ENCODE measurements around the gene NME3.
A peak's percentile ranks its signal among the peaks of the same experiment; 100 is the strongest.

The NME3 gene

GRCh38 chr16:1772908-1773702 is 1.8 kb upstream of the NME3 start, which contains the start of gene MRPS34:
TSS of gene MRPS34 (minus strand) at chr16:1773134. CDS start at chr16:1773119, 15 bp downstream.
- Mint-ChIP-seq H3K27ac (peak within 1 kb of the TSS; percentile 85), H3K36me3 (ENCODE audit: low read depth) (peaks cover 81% of the 10 kb centered on the region), H3K9me3 (no peaks in the 10 kb centered on the region), H3K4me1 (ENCODE audit: low read depth) (peaks cover 51% of the 10 kb centered on the region), H3K4me3 (peak within 1 kb of the TSS; percentile 90), H3K27me3 (no peaks in the 10 kb centered on the region)
- intact Hi-C loops (cut with micrococcal nuclease) = loop anchor here (1.0 to 5.0 kb wide), 3 partner anchors 9 to 154 kb away; partner anchors contain the start of genes MAPK8IP3, NUBP2 and SPSB3

GRCh38 chr16:1772362-1772907 is 1.1 kb upstream of the NME3 start, which contains the start of gene EME2:
TSS of gene EME2 (plus strand) at chr16:1772810. CDS start at chr16:1773228, 418 bp downstream.
- H3K4me1 Mint-ChIP-seq (ENCODE audit: low read depth) = peaks cover 51% of the 10 kb centered on the region
- H3K4me3 Mint-ChIP-seq = peak within 1 kb of the TSS; percentile 90
- intact Hi-C loops (cut with micrococcal nuclease) = loop anchor here (5.0 kb wide), 2 partner anchors 65 to 155 kb away; partner anchors contain the start of gene MAPK8IP3
- H3K36me3 Mint-ChIP-seq (ENCODE audit: low read depth) = peaks cover 81% of the 10 kb centered on the region
- H3K9me3 Mint-ChIP-seq = no peaks in the 10 kb centered on the region
- H3K27ac Mint-ChIP-seq = peak within 1 kb of the TSS; percentile 85
- H3K27me3 Mint-ChIP-seq = no peaks in the 10 kb centered on the region

GRCh38 chr16:1771864-1772361 is 570 bp upstream of the NME3 start:
- intact Hi-C loops (cut with micrococcal nuclease) = loop anchor here (5.0 kb wide), 2 partner anchors 65 to 155 kb away; partner anchors contain the start of gene MAPK8IP3
- no peaks in the 10 kb centered on the region for H3K27me3 Mint-ChIP-seq

GRCh38 chr16:1770328-1771187 is 785 bp downstream of the NME3 start:
- H3K27ac Mint-ChIP-seq = peak overlapping the region; percentile 63
- peaks cover 46% of the 10 kb centered on the region for H3K4me1 Mint-ChIP-seq (ENCODE audit: low read depth)
- no peaks in the 10 kb centered on the region for H3K27me3 Mint-ChIP-seq
- peak overlapping the region; percentile 90 for H3K4me3 Mint-ChIP-seq
- intact Hi-C loops (cut with micrococcal nuclease) = loop anchor here (5.0 kb wide), 2 partner anchors 63 to 157 kb away; partner anchors contain the start of gene MAPK8IP3
- peaks cover 81% of the 10 kb centered on the region for H3K36me3 Mint-ChIP-seq (ENCODE audit: low read depth)
- no peaks in the 10 kb centered on the region for H3K9me3 Mint-ChIP-seq

More at GRCh38 chr16:1771864-1772361, 570 bp upstream of the NME3 start:
- Mint-ChIP-seq H3K36me3 (ENCODE audit: low read depth) (peaks cover 81% of the 10 kb centered on the region), H3K4me3 (peak overlapping the region; percentile 90), H3K4me1 (ENCODE audit: low read depth) (peaks cover 49% of the 10 kb centered on the region), H3K27ac (peak overlapping the region; percentile 85), H3K9me3 (no peaks in the 10 kb centered on the region)

GRCh38 chr16:1769402-1770300 is 1.7 kb downstream of the NME3 start:
- intact Hi-C loops (cut with micrococcal nuclease) = loop anchor here (5.0 kb wide), 2 partner anchors 62 to 158 kb away; partner anchors contain the start of gene MAPK8IP3
- Mint-ChIP-seq H3K9me3 (no peaks in the 10 kb centered on the region), H3K27me3 (no peaks in the 10 kb centered on the region), H3K4me1 (ENCODE audit: low read depth) (peaks cover 39% of the 10 kb centered on the region), H3K4me3 (peak overlapping the region; percentile 90), H3K27ac (peak overlapping the region; percentile 63), H3K36me3 (ENCODE audit: low read depth) (peaks cover 81% of the 10 kb centered on the region)

GRCh38 chr16:1768767-1769401 is 2.5 kb downstream of the NME3 start:
- Mint-ChIP-seq H3K36me3 (ENCODE audit: low read depth) (peaks cover 87% of the 10 kb centered on the region), H3K9me3 (no peaks in the 10 kb centered on the region), H3K4me3 (no peak overlapping the region), H3K27me3 (no peaks in the 10 kb centered on the region), H3K27ac (no peak overlapping the region), H3K4me1 (ENCODE audit: low read depth) (peaks cover 32% of the 10 kb centered on the region)
- intact Hi-C loops (cut with micrococcal nuclease) = no loop called here

GRCh38 chr16:1768061-1768766 is 3.1 kb downstream of the NME3 start:
- intact Hi-C loops (cut with micrococcal nuclease) = no loop called here
- peaks cover 91% of the 10 kb centered on the region for H3K36me3 Mint-ChIP-seq (ENCODE audit: low read depth)
- no peaks in the 10 kb centered on the region for H3K27me3 Mint-ChIP-seq
- no peaks in the 10 kb centered on the region for H3K9me3 Mint-ChIP-seq
- peaks cover 29% of the 10 kb centered on the region for H3K4me1 Mint-ChIP-seq (ENCODE audit: low read depth)
- H3K4me3 Mint-ChIP-seq = no peak overlapping the region
- H3K27ac Mint-ChIP-seq = no peak overlapping the region

GRCh38 chr16:1767116-1767994 is 4.0 kb downstream of the NME3 start:
- no peak overlapping the region for H3K27ac Mint-ChIP-seq
- no peaks in the 10 kb centered on the region for H3K27me3 Mint-ChIP-seq

GRCh38 chr16:1766701-1767100 is 4.6 kb downstream of the NME3 start:
- Mint-ChIP-seq H3K27ac (no peak overlapping the region), H3K9me3 (no peaks in the 10 kb centered on the region), H3K4me3 (no peak overlapping the region), H3K27me3 (no peaks in the 10 kb centered on the region), H3K4me1 (ENCODE audit: low read depth) (peaks cover 22% of the 10 kb centered on the region), H3K36me3 (ENCODE audit: low read depth) (peaks cover 91% of the 10 kb centered on the region)
- intact Hi-C loops (cut with micrococcal nuclease) = no loop called here

More at GRCh38 chr16:1767116-1767994, 4.0 kb downstream of the NME3 start:
- Mint-ChIP-seq H3K9me3 (no peaks in the 10 kb centered on the region), H3K4me3 (no peak overlapping the region), H3K4me1 (ENCODE audit: low read depth) (peaks cover 28% of the 10 kb centered on the region), H3K36me3 (ENCODE audit: low read depth) (peaks cover 91% of the 10 kb centered on the region)
- intact Hi-C loops (cut with micrococcal nuclease) = no loop called here

GRCh38 chr16:1766231-1766630 is 5.1 kb downstream of the NME3 start:
- Mint-ChIP-seq H3K27me3 (no peaks in the 10 kb centered on the region), H3K9me3 (no peaks in the 10 kb centered on the region), H3K4me3 (no peak overlapping the region), H3K36me3 (ENCODE audit: low read depth) (peaks cover 94% of the 10 kb centered on the region), H3K4me1 (ENCODE audit: low read depth) (peaks cover 20% of the 10 kb centered on the region), H3K27ac (no peak overlapping the region)
- intact Hi-C loops (cut with micrococcal nuclease) = no loop called here

GRCh38 chr16:1765826-1766225 is 5.5 kb downstream of the NME3 start:
- Mint-ChIP-seq H3K36me3 (ENCODE audit: low read depth) (peaks cover 98% of the 10 kb centered on the region), H3K27me3 (no peaks in the 10 kb centered on the region), H3K27ac (no peak overlapping the region), H3K9me3 (no peaks in the 10 kb centered on the region), H3K4me1 (ENCODE audit: low read depth) (peaks cover 20% of the 10 kb centered on the region), H3K4me3 (no peak overlapping the region)
- intact Hi-C loops (cut with micrococcal nuclease) = no loop called here
